Islet of Langerhans (tissue), 1 donor: ENCODE data around the gene PASK.
"Not testable (repeated sequence)": the region's sequence is repeated elsewhere in the genome, so short reads cannot be mapped to it uniquely, and the experiment has no call there.

ENCODE experiments used
- FAIRE-seq: peaks from one replicate; lab custom pipeline; 2011; peaks lifted over from hg19 to GRCh38; lab: Jason Lieb, UNC

PASK gene

DNA sequence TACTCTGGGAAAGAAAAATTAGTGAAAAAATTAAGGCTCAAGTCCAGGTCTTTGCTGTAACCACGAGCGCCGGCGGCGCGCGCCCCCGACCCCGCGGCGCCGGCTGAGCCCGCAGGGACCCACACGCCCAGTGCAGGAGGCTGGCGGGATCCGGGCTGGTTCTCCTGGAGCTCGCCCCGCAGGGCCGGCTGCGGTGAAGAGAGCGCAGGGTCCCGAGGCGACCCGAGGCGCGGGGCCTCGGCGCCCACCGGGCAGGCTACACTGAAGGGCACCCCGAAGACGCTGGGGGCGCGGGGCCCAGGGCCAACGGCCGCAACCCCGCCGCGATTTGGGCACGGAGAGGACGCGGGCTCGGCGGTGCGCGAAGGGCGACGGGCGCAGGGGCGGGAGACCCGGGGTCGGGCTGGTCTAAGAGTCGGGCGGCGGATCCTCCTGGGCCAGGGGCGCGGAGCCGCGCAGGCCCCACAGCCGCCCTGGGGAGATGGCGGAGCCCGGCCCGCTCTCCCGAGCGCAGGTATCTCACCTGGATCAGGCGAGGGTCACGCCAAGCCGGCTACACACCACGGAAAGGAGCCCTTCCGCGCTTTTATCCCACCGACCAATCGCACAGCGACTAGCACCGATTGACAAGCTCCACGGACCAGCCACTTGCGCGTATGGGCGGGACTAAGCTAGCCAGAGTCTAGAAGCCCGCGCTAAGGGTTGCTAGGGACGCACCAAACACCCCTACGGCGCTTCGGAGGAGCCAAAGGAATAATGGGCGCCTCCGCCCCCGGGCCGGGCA is at the start of gene PASK:
Gene PASK, minus strand, starts transcription at position 582 of the 784 bp plus-strand sequence. CDS start 6,440 bp downstream, outside the sequence.
- peak; percentile 84 for FAIRE-seq

DNA sequence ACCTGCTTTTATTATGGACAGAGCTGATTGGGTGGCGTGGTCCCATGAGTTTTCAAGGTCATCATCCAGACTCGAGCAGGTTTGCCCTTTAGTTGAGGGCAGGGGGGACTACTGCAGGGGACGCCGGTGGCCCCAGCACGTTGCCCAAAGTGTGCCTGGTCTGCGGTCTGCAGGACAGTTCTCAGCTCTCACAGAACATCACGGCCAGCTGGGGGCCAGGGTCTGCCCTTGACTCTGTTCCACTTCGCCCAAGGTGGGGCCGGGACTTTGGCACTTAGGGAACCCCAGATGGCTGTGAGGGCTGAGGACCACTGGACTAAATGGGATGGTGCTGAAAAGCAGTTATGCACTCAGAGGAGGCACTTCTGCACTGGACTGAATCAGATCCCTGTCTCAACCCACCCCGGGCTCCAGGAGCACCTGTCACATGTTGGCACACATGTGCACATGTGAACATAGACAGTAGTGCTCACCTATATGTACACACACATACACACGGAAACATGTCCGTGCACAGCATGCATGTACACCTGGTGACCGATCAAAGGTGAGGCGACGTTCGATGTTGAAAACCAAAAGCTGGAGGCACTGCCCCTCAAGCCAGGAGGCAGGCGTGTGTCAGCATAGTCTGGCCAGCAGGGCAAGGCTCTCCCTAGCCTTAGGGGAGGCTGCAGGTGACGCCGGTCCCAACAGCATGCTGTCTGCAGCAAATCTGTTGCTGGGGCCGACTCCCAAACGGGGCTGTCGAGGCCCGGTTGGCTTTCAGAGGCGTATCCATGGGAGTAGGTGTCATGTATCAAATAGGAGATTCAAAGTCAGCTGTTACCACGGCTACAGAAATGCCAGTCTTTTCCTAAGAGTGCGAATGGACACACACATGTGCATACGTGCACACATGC is 49.4 kb upstream of the PASK start:
- no peak for FAIRE-seq

DNA sequence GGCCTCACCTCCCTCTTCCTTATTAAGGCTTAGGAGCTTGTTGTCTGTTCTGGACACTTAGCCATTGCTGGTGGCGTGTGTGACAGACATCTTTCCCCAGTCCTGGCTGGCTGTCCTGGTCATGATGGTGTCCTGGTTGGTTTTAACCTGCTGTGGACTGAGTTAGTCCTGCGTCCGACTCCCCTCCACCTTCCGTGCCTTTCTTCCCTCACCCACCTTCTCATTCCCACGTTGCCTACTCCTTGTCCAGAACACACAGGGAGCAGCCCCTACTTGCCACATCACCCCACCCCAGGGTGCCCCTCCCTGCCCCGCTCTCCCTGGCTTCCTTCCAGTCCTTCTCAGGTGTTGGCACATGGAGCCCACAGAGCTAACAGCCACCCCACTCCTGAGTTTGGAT is 48.7 kb upstream of the PASK start:
- no peak for FAIRE-seq

DNA sequence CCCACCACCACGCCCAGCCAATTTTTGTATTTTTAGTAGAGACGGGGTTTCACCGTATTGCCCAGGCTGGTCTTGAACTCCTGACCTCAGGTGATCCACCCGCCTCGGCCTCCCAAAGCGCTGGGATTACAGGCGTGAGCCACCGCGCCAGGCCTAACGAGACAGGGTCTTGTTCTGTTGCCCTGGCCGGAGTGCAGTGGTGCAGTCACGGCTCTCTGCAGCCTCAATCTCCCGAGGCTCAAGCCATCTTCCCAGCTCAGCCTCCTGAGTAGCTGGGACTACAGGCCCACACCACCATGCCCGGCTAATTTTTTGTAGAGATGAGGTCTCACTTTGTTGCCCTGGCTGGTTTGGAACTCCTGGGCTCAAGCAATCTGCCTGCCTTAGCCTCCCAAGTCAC is 48.0 kb upstream of the PASK start:
- not testable (repeated sequence) for FAIRE-seq

- FAIRE-seq, result no peak
Observed at GRCh38 chr2:241195506-241196130, 46.3 kb upstream of the PASK start.

DNA sequence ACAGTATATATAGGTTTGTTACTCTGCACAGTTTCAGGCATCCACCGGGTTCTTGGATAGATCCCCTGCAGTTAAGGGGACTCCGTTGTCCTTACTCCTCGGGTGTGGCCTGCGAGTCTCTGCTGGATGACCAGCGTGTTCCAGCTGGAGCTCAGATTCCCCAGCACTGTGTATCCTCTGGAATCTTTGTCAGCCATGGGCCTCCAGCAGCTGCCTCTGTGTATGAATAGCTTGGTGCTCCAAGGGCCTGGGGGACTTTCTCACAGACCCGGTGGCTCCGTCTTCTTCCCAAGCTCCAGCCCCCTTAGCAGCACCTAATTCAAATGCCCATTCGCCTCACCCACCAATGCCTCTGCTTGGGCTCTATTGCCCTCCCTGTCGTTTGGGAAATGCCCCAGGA is 45.5 kb upstream of the PASK start:
- FAIRE-seq, result no peak

- no peak for FAIRE-seq
Observed at GRCh38 chr2:241193271-241193670, 44.0 kb upstream of the PASK start.

- no peak for FAIRE-seq
Observed at GRCh38 chr2:241191081-241191480, 41.8 kb upstream of the PASK start.

DNA sequence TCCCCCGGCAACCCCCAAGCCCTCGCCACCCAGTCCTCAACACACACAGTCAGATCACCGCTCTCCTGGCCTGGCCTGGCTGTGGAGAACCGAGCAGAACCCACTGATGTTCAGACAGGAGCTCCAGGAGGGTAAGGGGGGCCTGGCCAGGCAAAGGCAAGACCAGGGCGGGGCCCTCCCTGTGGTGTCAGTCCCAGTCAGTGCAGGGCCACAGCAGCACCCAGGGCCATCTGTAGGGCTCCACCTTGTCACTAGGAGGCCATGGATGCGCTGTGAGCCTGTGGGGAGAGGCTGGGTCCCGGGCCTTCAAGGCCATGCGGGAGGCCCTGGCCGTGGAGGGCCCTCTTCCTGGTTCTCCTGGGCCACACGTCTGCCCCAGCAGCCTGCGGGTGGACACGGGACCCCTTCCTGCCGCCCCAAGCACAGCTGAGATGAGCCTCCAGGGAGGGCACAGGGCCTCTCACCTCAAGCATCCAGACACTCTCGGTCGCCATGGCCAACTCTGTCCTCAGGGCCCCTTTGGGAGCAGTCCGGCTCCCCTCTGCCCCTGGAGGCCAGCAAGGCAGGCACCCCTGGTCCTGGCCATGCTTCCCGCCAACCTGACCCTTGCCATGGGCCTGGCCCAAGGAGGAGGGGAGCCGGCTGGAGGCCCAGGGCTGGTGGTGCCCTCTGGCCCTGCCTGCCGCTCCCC is 41.2 kb upstream of the PASK start:
- FAIRE-seq, result no peak

DNA sequence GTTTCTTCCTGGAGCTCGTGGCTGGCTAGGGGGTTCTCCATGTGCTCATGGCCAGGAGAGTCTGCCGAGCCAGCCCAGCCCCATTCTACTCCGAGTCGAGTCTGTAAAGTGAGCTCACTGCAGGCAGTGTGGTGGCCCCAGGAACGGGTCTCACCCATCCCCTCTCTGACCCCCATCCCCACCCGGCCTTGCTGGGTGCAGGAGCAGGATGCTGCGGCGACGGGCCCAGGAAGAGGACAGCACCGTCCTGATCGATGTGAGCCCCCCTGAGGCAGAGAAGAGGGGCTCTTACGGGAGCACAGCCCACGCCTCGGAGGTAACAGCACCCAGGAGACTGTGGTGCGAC is 40.6 kb upstream of the PASK start:
- no peak for FAIRE-seq

GRCh38 chr2:241189093-241189855 is 40.0 kb upstream of the PASK start:
- no peak for FAIRE-seq

- no peak for FAIRE-seq
Observed at GRCh38 chr2:241188361-241189092, 39.3 kb upstream of the PASK start, which contains the start of gene ANO7. Gene ANO7 (plus strand): TSS chr2:241188677. CDS start chr2:241190064, 1,387 bp downstream.

DNA sequence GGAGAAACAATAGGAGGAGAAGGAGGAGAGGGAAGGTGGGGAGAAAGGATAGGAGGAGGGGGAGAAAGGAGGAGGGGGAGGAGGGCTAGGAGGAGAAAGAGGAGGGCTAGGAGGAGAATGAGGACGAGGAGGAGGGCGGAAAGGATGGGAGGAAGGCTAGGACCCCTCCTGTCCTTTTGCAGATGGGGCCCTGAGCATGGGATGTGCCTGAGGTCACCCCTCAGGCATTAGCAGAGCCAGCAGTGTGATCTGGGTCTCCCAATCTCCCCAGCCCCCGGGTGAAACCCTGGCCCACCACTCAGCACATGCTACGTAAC is 38.6 kb upstream of the PASK start:
- no peak for FAIRE-seq

GRCh38 chr2:241187101-241187917 is 38.0 kb upstream of the PASK start:
- no peak for FAIRE-seq

- FAIRE-seq, result no peak
Observed at GRCh38 chr2:241185961-241186360, 36.7 kb upstream of the PASK start.

DNA sequence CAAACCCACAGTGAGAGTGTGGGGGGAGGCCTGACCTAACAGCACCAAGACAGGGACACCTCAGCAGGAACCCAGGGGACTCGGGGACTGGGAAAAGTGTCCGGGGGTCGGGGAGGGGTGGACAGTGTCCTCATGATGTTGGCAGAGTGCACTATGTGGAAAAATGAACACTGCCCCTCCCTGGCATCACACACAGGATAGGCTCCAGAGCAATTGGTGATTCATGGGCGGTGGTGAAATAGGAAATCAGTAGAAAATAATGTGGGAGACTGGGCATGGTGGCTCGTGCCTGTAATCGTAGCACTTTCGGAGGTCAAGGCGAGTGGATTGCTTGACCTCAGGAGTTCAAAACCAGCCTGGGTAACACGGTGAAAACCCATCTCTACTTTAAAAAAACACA is 35.6 kb upstream of the PASK start:
- FAIRE-seq, result no peak

DNA sequence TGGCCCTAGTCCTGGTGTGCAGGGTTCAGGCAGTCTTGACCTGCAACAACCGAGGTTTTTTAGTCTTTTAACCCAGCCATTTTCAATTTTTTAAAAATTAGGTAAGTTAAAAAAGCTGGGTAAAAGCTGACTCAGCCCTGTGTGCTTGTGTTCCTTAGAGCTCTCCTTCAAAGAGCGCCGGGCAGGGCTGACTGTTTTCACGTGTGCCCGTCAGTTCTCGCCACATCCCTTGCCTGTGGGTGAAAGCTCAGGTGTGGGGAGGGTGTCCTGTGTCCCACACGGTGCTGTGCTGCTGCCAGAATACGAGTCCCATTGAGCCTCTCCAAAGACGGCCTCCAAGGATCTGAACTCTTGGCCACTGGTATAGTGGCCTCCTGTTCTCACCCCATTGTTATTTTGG is 33.9 kb upstream of the PASK start:
- FAIRE-seq, result no peak

- no peak for FAIRE-seq
Observed at GRCh38 chr2:241182531-241183133, 33.4 kb upstream of the PASK start.

- no peak for FAIRE-seq
Observed at GRCh38 chr2:241182126-241182525, 32.9 kb upstream of the PASK start.

GRCh38 chr2:241180495-241180894 is 31.2 kb upstream of the PASK start:
- no peak for FAIRE-seq
